HG02840 (cell line): Measurements from ENCODE around the gene PKP4.
"Not testable (repeated sequence)": the region's sequence is repeated elsewhere in the genome, so short reads cannot be mapped to it uniquely, and the experiment has no call there.

Experiments
- ATAC-seq: cut with Tn5 transposase; IDR thresholded peaks from one replicate; pipeline ENCODE4 v1.9.1; 2021; ENCODE audit warnings: mild to moderate bottlenecking, moderate library complexity, moderate number of reproducible peaks; ENCODE audit not compliant: unreplicated experiment, low FRiP score

Gene PKP4

GRCh38 chr2:158456309-158457066, at the start of gene PKP4, which contains the start of gene CCDC148:
PKP4 (plus strand) TSS chr2:158456952; CDS start chr2:158533185, 76,233 bp downstream.
CCDC148 (minus strand) TSS chr2:158456753; CDS start chr2:158456439, 314 bp downstream.
- peak; percentile 91 for ATAC-seq

GRCh38 chr2:158407031-158407430, 49.7 kb upstream of the PKP4 start:
- no peak for ATAC-seq

- ATAC-seq = no peak
Measured at GRCh38 chr2:158410132-158410531, 46.6 kb upstream of the PKP4 start.

- no peak for ATAC-seq
Measured at GRCh38 chr2:158411748-158412147, 45.0 kb upstream of the PKP4 start.

- ATAC-seq = no peak
Measured at GRCh38 chr2:158412206-158412605, 44.5 kb upstream of the PKP4 start.

- no peak for ATAC-seq
Measured at GRCh38 chr2:158413581-158413980, 43.2 kb upstream of the PKP4 start.

- ATAC-seq = no peak
Measured at GRCh38 chr2:158414538-158414937, 42.2 kb upstream of the PKP4 start.

- no peak for ATAC-seq
Measured at GRCh38 chr2:158432117-158432516, 24.6 kb upstream of the PKP4 start.

- not testable (repeated sequence) for ATAC-seq
Measured at GRCh38 chr2:158433716-158434115, 23.0 kb upstream of the PKP4 start.

- not testable (repeated sequence) for ATAC-seq
Measured at GRCh38 chr2:158439062-158439461, 17.7 kb upstream of the PKP4 start.

GRCh38 chr2:158443606-158444005, 13.1 kb upstream of the PKP4 start:
- ATAC-seq = no peak

GRCh38 chr2:158457092-158457825, 507 bp downstream of the PKP4 start:
- ATAC-seq = peak; percentile 30

- peak; percentile 41 for ATAC-seq
Measured at GRCh38 chr2:158457826-158458616, 1.3 kb downstream of the PKP4 start.

- no peak for ATAC-seq
Measured at GRCh38 chr2:158458617-158458920, 1.8 kb downstream of the PKP4 start.

- ATAC-seq = no peak
Measured at GRCh38 chr2:158459161-158460003, 2.6 kb downstream of the PKP4 start.

GRCh38 chr2:158460632-158461297, 4.0 kb downstream of the PKP4 start:
- ATAC-seq = no peak

- no peak for ATAC-seq
Measured at GRCh38 chr2:158463496-158464095, 6.8 kb downstream of the PKP4 start.

- ATAC-seq = no peak
Measured at GRCh38 chr2:158464426-158465281, 7.9 kb downstream of the PKP4 start.
